Measurements from ENCODE around the gene HOXA10.

The HOXA10 gene

DNA sequence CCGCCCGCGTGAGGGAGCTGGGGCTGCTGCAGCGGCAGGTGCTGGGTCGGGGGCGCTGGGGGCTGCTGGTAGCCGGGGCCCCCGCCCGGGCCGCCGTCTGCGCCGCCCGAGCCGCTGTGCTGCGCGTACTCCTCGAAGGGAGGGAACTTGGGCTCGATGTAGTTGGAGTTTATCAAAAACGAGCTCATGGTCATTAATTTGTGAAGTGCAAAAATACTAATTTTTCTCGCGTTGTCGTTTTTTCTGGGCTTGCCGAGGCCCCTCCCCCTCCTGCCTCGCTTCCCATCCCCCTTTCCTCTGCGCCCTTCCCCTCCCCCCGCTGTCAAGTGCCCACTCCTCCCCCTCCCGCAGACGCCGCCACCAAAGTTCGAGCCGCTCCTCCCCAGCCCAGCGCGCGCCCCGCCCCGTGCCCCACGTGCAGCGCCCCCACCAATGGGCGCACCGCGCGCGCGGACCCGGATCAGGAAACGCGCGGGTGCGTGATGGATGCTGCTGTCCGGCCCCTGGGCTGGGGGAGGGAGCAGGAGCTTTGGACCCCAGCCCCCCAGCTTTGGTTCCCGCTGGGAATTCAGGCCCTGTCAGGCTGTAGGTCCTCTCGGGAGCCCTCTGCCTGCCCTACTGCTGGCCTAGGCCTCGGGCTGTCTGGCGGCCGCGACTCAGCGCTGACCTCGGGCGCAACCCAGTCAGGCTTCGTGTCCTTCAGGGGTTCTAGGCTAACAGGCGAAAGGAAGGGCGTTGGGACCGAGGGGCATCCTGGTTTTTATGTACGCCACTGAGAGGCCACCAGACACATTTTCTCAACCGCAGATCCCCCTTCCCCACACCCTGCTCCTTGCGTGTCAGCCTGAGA lies 43.4 kb downstream of the HOXA10 start, which contains the start of gene HOXA4:
Gene HOXA4 (minus strand): TSS at position 218 of the 850 bp plus-strand sequence. CDS start 24 bp downstream, at position 194.
- DNase-seq (ENCODE audit: low read depth in 3 of 3): peak; percentile 46 to 65 (median 50)

DNA sequence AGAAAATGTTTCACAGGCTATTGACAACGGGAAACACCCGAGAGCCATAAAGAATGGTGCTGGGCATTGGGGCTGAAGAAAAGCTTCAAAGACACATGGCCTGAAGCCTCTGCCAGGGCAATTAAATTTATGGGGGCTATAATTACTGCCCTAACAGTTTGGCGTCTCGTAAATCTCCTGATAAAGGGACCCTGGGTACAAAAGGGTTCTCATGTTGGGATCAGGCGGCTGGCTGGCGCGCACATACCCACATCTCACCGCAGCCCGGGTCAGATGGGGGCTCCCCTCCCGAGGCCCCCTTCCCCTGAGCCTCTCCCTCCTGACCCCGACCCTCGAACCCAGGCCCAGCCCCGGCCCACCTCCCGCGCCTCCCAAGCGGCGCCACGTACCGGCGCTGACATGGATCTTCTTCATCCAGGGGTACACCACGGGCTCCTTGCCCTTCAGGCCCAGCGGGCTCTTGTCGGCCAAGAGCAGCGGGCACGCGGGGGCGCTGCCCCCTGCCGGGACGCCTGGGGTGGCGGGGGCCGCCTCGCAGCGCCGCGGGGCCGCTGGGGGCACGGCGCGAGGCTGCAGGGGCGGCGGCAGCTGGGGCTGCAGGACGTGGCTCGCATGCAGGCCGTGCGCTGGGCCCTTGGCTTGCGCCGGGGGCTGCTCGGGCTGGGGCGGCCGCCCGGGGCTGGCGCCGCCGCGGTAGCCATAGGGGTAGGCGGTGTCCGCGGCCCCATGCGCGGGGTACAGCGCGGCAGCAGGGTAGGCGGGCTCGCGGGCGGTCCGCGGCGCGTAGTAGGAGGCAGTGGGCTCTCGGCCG lies 44.2 kb downstream of the HOXA10 start:
- no peak for DNase-seq (ENCODE audit: low read depth in 3 of 3)

- no peak for DNase-seq (ENCODE audit: low read depth in 3 of 3)
These were observed 45.1 kb downstream of the HOXA10 start for GRCh38 chr7:27128776-27129728.

DNA sequence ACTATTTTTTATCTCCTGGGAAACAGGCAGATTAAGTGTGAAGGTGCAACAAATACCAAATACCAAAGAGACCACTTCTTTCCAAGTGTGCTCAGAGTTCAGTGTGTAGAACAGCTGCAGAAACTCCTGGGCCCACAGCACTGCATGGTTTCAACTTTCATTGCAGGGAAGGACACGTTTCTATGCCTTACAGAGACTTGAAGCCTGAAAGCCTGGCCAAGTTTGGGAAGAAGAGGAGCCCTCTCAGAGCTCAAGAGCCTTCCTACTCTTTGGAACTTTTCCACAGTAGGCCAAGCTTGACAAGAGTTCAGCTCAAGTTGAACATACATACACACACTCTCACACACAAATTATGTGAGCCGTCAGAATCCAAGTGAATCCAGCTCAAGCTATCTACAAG lies 46.1 kb downstream of the HOXA10 start:
- no peak for DNase-seq (ENCODE audit: low read depth in 3 of 3)

DNA sequence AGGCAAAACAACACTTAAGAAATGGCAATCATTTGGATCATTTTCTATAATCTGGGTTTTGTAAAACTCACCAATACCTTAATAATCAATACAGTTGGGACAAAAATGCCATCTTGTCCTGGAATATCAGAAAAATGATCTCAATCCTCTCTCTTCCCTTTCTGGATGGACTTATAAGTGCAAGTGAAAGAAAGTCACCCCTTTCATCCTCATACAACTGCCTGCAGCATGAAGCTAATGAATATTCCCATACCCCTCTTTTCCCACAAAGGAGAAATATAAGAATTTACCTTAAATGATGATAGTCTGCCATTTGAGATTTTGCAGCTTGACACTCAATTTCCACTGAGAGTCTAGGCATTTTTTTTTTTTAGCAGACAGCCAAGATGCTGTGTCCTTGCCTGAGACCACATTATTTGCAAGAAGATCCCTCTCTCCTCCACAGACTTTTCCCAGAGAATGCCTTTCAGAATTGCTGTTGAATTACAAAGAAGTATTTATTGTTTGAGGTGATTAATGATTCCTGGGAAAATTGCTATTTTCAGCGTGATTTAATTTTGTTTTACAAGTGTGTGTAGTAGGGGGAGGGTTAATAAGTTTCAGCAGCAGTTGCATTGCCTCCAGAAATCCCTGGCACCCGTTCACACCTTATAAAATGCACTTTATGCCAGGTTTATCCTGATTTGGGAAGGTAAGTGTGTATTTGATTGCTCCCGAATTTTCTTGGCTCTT lies 47.4 kb downstream of the HOXA10 start:
- no peak for DNase-seq (ENCODE audit: low read depth in 3 of 3)

DNA sequence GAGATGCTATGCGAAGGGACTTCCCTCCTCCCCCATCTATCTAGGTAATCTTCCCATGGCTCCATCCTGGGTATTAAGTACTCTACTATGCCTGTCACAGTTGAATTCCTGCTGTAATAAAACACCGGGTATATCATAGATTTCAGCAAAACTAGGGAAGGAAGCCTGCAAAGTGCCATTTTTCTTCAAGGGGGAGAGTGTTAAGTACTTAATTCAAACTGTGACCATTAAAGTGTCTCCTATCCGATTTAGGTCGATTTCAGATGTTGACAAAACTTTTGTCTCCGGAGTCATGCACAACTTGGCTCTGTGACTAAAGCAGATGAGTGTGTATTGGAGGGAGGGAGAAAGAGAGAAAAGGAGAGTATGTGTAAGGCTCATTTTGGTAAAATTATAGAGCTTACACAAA lies 48.1 kb downstream of the HOXA10 start:
- no peak for DNase-seq (ENCODE audit: low read depth in 3 of 3)

DNA sequence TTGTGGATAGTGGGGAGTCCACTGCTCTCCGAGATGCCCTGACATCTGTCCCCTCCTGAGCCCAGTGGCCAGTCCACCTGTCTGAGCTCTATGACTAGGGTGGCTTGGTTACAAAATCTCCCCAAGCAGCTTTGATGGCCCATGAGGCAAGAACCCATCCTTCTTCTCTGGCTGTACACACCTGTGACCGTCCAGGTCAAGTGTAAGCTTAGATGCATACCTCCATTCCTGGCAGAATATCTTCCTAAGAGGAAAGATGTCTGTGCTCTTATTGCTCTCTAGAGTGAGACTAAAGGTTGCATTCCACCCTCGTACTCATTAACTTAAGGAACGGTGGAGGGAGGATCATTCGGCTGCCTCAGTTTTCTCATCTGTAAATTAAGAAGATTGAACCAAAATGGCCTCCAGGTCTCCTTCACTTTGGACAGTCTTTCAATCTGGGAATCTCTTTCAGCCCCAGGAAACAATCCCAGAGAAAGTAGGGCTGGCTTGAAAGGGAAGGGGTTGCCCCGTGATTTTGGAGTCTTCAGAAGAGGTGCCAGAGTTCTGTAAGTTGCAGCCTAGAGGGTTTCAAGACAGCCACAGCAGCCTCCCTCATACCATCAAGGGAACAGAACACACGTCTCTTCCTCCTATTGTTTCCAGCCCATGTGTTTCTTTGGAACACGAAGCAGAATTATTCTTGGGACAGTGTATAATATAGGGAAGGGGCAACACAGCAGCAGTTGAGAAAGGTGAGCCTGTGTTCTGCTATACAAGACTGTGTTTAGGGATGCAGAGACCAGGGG lies 49.0 kb downstream of the HOXA10 start:
- DNase-seq (ENCODE audit: low read depth in 3 of 3): no peak

- no peak for DNase-seq (ENCODE audit: low read depth in 3 of 3)
These were observed 49.8 kb downstream of the HOXA10 start for GRCh38 chr7:27124096-27124901.

DNA sequence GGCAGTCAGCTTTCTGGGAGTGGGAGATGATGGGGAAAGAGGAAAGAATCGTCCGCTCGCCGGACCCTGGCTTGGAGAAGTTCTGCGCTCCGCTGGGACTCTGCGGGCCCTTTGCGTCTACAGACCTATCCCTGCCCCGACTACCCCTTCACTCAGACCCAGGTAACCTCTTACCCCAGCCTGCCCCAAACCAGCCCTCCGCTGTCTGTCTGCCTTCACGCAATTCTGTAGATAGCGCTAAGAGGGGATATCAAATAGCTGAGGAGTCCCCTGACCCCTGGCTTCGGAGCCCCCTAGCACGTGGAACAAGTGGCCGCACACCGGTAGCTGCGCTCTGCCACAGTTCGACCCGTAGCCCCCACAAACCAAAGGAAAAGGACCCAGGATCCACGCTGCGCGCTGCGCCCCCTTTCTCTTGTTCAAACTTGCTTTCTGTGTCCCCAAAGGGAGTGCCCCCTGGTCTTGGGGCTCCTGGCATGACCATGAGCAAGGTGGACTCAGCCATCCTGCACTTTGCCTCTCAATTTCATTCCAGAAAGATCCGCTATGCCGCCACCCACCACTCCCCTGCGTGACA lies 50.6 kb downstream of the HOXA10 start:
- no peak for DNase-seq (ENCODE audit: low read depth in 3 of 3)

GRCh38 chr7:27123007-27123476 lies 51.1 kb downstream of the HOXA10 start:
- DNase-seq (ENCODE audit: low read depth in 3 of 3): no peak

GRCh38 chr7:27122077-27122910 lies 51.8 kb downstream of the HOXA10 start:
- no peak for DNase-seq (ENCODE audit: low read depth in 3 of 3)

DNA sequence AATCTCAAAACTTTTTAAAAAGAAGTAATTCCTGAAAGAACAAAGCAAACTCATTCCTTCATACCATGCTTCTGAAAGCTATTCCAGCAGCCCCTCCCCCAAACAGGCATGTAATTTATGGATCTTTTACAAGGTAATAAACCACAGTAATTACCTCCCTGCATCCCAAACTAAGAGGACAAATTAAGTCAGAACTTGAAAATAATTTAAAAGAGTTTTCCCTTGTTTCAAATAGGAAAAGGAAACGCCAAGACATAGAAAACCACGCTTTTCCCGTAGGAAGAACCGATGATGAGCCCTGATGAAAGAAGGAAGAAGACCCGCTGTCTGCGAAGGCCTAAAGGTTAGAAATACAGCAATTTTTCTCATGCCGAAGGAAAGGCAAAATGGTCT lies 52.4 kb downstream of the HOXA10 start:
- no peak for DNase-seq (ENCODE audit: low read depth in 3 of 3)

Data from stimulated activated CD4-positive, alpha-beta T cell treated with anti-CD3 and anti-CD28 coated beads, TNF-alpha, amount 100 ng/mL, for 4 hours (primary cell).